Vagina (tissue), 2 donors: Measurements from ENCODE around the gene LRRC4C. TPM values are rescaled to one million over a fixed set of nuclear protein-coding genes. Genes with fewer than 3 reads are reported as not detected.

ENCODE experiments used
- DNase-seq, 2 donors: peaks; one replicate each; pipeline ENCODE4 v3.0.0-alpha.2; 2017; ENCODE audit errors: extremely low spot score in 2 of 2
- H3K27ac ChIP-seq: fragments of 200-600 bp; sonication (generic); one replicate; pipeline ENCODE4 v1.5.1; 2019
- H3K27me3 ChIP-seq: fragments of 200-600 bp; sonication (generic); one replicate; pipeline ENCODE4 v1.5.1; 2019
- H3K36me3 ChIP-seq, 2 donors: fragments of 200-600 bp; sonication (generic); one replicate each; pipeline ENCODE4 v1.5.1; 2017 to 2019
- H3K4me1 ChIP-seq: fragments of 200-600 bp; sonication (generic); one replicate; pipeline ENCODE4 v1.5.1; 2019
- H3K4me3 ChIP-seq, 2 donors: fragments of 200-600 bp; sonication (generic); 1 replicate in 1 of 2; 2 replicates in 1 of 2; pipeline ENCODE4 v1.5.1; 2016 to 2019
- H3K9me3 ChIP-seq: fragments of 200-600 bp; sonication (generic); one replicate; pipeline ENCODE4 v1.5.1; 2019
- POLR2A ChIP-seq, 2 donors: fragments of 450-650 bp; IDR thresholded peaks; one replicate each; pipeline ENCODE4 v1.6.1; 2017; ENCODE audit warnings: antibody characterized with exemption in 2 of 2, mild to moderate bottlenecking in 2 of 2, moderate library complexity in 2 of 2
- POLR2AphosphoS5 ChIP-seq, 2 donors: sonication (generic); formaldehyde crosslinking; IDR thresholded peaks; one replicate each; pipeline ENCODE4 v1.9.0; 2017; ENCODE audit warnings: antibody characterized with exemption in 2 of 2, mild to moderate bottlenecking in 2 of 2, low read depth in 1 of 2; ENCODE audit not compliant: insufficient read depth in 1 of 2
- intact Hi-C: fragments of 100-400 bp; cut with DNase I; formaldehyde crosslinking; loops from one replicate; pipeline ENCODE4 v1.15.1; 2023
- total RNA-seq: library from RNA; depleted of rRNA; stranded (reverse); fragments of >200 nt; gene quantifications from one replicate; pipeline ENCODE4 v1.2.3, GENCODE V29; 2016
- TF ChIP-seq, protein P1 (sequence below), 3 experiments: fragments of 450-650 bp in 2 of 3; fragments of 200-600 bp in 1 of 3; sonication (generic) in 1 of 3; IDR thresholded peaks; one replicate each; pipeline ENCODE4 v1.5.1; 2017 to 2019; ENCODE audit warnings: antibody characterized with exemption in 3 of 3, mild to moderate bottlenecking in 2 of 3, moderate library complexity in 2 of 3

LRRC4C gene
- total RNA-seq, 1 donor from 2014 or later: 5.6 TPM

DNA sequence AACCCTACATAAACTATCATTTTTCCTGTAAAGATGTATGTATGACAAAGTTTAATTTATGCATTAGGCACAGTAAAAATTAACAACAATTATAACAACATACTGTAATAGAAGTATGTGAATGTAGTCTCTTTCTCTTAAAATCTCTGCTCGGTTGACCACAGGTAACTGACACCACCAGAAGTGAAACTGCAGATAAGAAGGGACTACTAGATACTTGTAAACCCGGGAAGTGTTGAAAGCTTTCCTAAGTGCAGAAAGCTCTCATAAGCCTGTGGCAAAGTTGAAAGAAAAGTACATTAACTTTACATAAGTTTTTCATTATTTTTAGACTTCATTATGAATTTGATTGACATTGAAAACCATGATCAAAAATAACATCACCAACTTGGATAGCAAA lies 1173.3 kb downstream of the LRRC4C start:
- H3K9me3 ChIP-seq: no peaks in the 10 kb centered on the region
- DNase-seq: no peak
- H3K36me3 ChIP-seq: no peaks in the 10 kb centered on the region
- H3K4me1 ChIP-seq: no peaks in the 10 kb centered on the region
- H3K4me3 ChIP-seq: no peak overlapping the region
- no peak for TF ChIP-seq POLR2A (IDR thresholded peaks at IDR 0.05)
- TF ChIP-seq, protein P1, sequence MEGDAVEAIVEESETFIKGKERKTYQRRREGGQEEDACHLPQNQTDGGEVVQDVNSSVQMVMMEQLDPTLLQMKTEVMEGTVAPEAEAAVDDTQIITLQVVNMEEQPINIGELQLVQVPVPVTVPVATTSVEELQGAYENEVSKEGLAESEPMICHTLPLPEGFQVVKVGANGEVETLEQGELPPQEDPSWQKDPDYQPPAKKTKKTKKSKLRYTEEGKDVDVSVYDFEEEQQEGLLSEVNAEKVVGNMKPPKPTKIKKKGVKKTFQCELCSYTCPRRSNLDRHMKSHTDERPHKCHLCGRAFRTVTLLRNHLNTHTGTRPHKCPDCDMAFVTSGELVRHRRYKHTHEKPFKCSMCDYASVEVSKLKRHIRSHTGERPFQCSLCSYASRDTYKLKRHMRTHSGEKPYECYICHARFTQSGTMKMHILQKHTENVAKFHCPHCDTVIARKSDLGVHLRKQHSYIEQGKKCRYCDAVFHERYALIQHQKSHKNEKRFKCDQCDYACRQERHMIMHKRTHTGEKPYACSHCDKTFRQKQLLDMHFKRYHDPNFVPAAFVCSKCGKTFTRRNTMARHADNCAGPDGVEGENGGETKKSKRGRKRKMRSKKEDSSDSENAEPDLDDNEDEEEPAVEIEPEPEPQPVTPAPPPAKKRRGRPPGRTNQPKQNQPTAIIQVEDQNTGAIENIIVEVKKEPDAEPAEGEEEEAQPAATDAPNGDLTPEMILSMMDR (IDR thresholded peaks at IDR 0.05): no peak
- intact Hi-C loops: no loop called here
- no peaks in the 10 kb centered on the region for H3K27me3 ChIP-seq
- H3K27ac ChIP-seq: no peak overlapping the region

- TF ChIP-seq, protein P1 (IDR thresholded peaks at IDR 0.05): no peak
- TF ChIP-seq POLR2AphosphoS5 (IDR thresholded peaks at IDR 0.05; ENCODE audit: insufficient read depth in 1 of 2, low read depth in 1 of 2) (no peak), POLR2A (IDR thresholded peaks at IDR 0.05) (no peak)
- no peaks in the 10 kb centered on the region for H3K36me3 ChIP-seq
- H3K9me3 ChIP-seq: no peaks in the 10 kb centered on the region
- H3K27me3 ChIP-seq: no peaks in the 10 kb centered on the region
- no peaks in the 10 kb centered on the region for H3K4me1 ChIP-seq
- intact Hi-C loops: no loop called here
- DNase-seq: no peak
- H3K4me3 ChIP-seq: no peak overlapping the region
- H3K27ac ChIP-seq: no peak overlapping the region
Observed at GRCh38 chr11:40285558-40285957, 1173.9 kb downstream of the LRRC4C start.

DNA sequence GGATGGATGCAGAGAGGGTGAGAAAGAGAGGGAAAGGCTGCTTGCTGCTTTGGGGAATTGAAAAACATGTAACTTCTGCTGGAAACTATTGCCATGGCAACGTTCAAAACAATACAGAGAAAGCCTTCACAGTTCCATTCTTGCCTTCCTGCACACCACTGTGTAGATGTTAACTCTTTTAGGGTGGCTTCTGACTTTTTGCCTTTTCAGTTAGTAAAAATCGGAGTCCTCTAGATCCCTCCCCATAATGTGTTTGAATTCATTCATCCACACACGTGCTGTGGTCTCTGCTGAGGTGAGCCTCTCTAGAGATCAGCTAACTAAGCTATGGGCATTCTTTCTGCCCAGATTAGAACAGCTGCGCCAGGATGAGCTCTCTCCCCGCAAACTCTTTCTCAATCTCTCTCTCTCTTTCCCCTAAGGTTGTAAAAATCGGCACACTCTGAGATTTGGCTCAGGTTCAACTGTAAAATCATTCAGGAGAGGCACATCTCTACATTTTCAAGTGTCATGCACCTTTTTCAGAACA lies 1178.3 kb downstream of the LRRC4C start:
- TF ChIP-seq, protein P1 (IDR thresholded peaks at IDR 0.05): no peak
- TF ChIP-seq POLR2AphosphoS5 (IDR thresholded peaks at IDR 0.05; ENCODE audit: insufficient read depth in 1 of 2, low read depth in 1 of 2) (no peak), POLR2A (IDR thresholded peaks at IDR 0.05) (no peak)
- H3K9me3 ChIP-seq: no peaks in the 10 kb centered on the region
- no peaks in the 10 kb centered on the region for H3K27me3 ChIP-seq
- H3K27ac ChIP-seq: no peak overlapping the region
- no peaks in the 10 kb centered on the region for H3K36me3 ChIP-seq
- intact Hi-C loops: no loop called here
- no peak for DNase-seq
- H3K4me3 ChIP-seq: no peak overlapping the region
- H3K4me1 ChIP-seq: no peaks in the 10 kb centered on the region

DNA sequence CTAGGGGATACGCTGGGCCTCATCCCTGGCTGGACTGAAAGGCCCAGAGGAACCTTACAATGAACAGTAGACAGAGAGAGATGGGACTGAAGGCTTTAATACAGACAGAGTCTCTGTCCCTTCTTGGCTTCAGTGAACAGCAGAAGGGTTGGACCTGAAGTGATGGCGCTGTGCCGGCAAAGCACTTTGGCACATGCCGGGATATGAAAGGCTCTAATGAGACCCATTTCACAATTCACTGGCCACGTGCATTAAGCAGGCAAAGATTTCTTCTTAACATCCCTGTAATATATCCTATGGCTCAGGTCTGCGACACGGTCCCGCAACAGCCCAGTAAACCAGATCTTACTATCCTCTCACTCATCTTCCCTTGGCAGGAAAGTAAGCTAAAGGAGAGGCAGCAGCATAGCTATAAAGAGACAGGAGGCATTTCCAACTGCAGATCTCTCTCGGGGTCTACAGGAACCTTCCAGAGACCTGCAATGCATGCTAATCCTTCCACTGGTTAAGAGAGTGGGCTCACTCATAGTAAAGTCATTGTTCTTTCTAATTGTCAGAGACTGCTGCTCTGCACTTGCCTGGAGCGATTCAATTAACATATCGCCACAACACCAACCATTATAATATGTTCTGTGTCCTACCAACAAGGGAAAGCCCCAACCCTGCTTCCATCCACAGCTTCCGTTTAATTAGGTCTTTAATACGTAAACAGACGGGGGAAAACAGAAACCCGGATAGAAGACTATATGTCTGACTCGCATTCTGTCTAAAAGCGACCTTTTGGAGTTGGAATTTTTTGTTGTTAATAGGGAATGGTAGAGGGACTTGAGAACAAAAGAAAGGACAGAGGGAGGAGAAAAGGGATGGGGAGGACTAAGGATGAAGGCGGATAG lies 1179.0 kb downstream of the LRRC4C start:
- no peaks in the 10 kb centered on the region for H3K36me3 ChIP-seq
- H3K27ac ChIP-seq: no peak overlapping the region
- no peak for DNase-seq
- no peak overlapping the region for H3K4me3 ChIP-seq
- intact Hi-C loops: no loop called here
- no peaks in the 10 kb centered on the region for H3K4me1 ChIP-seq
- TF ChIP-seq POLR2AphosphoS5 (IDR thresholded peaks at IDR 0.05; ENCODE audit: insufficient read depth in 1 of 2, low read depth in 1 of 2) (no peak), POLR2A (IDR thresholded peaks at IDR 0.05) (no peak)
- TF ChIP-seq, protein P1 (IDR thresholded peaks at IDR 0.05): no peak
- no peaks in the 10 kb centered on the region for H3K9me3 ChIP-seq
- H3K27me3 ChIP-seq: no peaks in the 10 kb centered on the region

- no peak for DNase-seq
- intact Hi-C loops: no loop called here
- no peak overlapping the region for H3K27ac ChIP-seq
- TF ChIP-seq, protein P1 (IDR thresholded peaks at IDR 0.05): no peak
- TF ChIP-seq POLR2A (IDR thresholded peaks at IDR 0.05): no peak
- no peak for TF ChIP-seq POLR2AphosphoS5 (IDR thresholded peaks at IDR 0.05; ENCODE audit: insufficient read depth in 1 of 2, low read depth in 1 of 2)
- H3K4me1 ChIP-seq: peaks cover 6% of the 10 kb centered on the region
- H3K4me3 ChIP-seq: no peak overlapping the region
- H3K9me3 ChIP-seq: no peaks in the 10 kb centered on the region
- H3K36me3 ChIP-seq: no peaks in the 10 kb centered on the region
- H3K27me3 ChIP-seq: no peaks in the 10 kb centered on the region
Observed at GRCh38 chr11:40276960-40277359, 1182.5 kb downstream of the LRRC4C start.
